ENCODE measurements around the gene ZNF662.

- TF ChIP-seq CTCF (IDR thresholded peaks at IDR 0.05 in 2 of 3, conservative IDR thresholded peaks at IDR 0.05 in 1 of 3; ENCODE audit: borderline replicate concordance in 1 of 3, insufficient read depth in 1 of 3, low read depth in 2 of 3, low read length in 2 of 3), result no peak
- no peak for TF ChIP-seq RAD21 (IDR thresholded peaks at IDR 0.05; ENCODE audit: low read depth)
- TF ChIP-seq ZFX (IDR thresholded peaks at IDR 0.05), result no peak
- TF ChIP-seq REST (IDR thresholded peaks at IDR 0.05; ENCODE audit: low read depth), result no peak
- no peak for TF ChIP-seq POLR2AphosphoS5 (IDR thresholded peaks at IDR 0.05; ENCODE audit: low read depth, low read length)
- no peak for TF ChIP-seq EZH2phosphoT487 (IDR thresholded peaks at IDR 0.05; ENCODE audit: borderline replicate concordance)
- TF ChIP-seq POLR2A (IDR thresholded peaks at IDR 0.05; ENCODE audit: borderline replicate concordance, extremely low read depth, insufficient read depth, insufficient read length), result no peak
- no peak for TF ChIP-seq EZH2 (IDR thresholded peaks at IDR 0.05)
- TF ChIP-seq ATF3 (IDR thresholded peaks at IDR 0.05), result no peak
- no peak for TF ChIP-seq MAX (IDR thresholded peaks at IDR 0.05)
- no peak for TF ChIP-seq YY1 (IDR thresholded peaks at IDR 0.05; ENCODE audit: extremely low read depth, insufficient replicate concordance, low read depth, low read length)
Measured at GRCh38 chr3:42865256-42865655, 40.7 kb upstream of the ZNF662 start.
